Stimulated activated naive B cell treated with anti-CD40 and anti-IgM and Interleukin-4, amounts not matched to agents 10 μg/mL and 1 μg/mL and 100 μg/mL, for 72 hours (primary cell): ENCODE measurements around the gene PAOX.
"Not testable (repeated sequence)": the region's sequence is repeated elsewhere in the genome, so short reads cannot be mapped to it uniquely, and the experiment has no call there.

ENCODE experiments used
- ATAC-seq, 2 donors: fragments of 150-1000 bp; cut with Tn5 transposase; replicated peaks; 2 replicates each; pipeline ENCODE4 v1.10.0; 2021; ENCODE audit warnings: moderate library complexity in 1 of 2
- DNase-seq: peaks from one replicate; pipeline ENCODE4 v3.0.0; 2021
- H3K27ac Mint-ChIP-seq: one replicate; pipeline ENCODE4 v1.8.0; 2022; ENCODE audit warnings: mild to moderate bottlenecking, mixed read lengths
- H3K27me3 Mint-ChIP-seq, 2 donors: one replicate each; pipeline ENCODE4 v1.8.0; 2022; ENCODE audit warnings: mixed read lengths in 2 of 2
- H3K36me3 Mint-ChIP-seq, 2 donors: one replicate each; pipeline ENCODE4 v1.8.0; 2022; ENCODE audit warnings: mixed read lengths in 2 of 2, mild to moderate bottlenecking in 1 of 2
- H3K4me1 Mint-ChIP-seq, 2 donors: one replicate each; pipeline ENCODE4 v1.8.0; 2022; ENCODE audit warnings: mixed read lengths in 2 of 2, mild to moderate bottlenecking in 1 of 2
- H3K4me3 Mint-ChIP-seq, 2 donors: one replicate each; pipeline ENCODE4 v1.8.0; 2022; ENCODE audit warnings: mild to moderate bottlenecking in 2 of 2, mixed read lengths in 2 of 2, moderate library complexity in 1 of 2
- H3K9me3 Mint-ChIP-seq, 2 donors: one replicate each; pipeline ENCODE4 v1.8.0; 2022; ENCODE audit warnings: mixed read lengths in 2 of 2, mild to moderate bottlenecking in 1 of 2

Gene PAOX

DNA sequence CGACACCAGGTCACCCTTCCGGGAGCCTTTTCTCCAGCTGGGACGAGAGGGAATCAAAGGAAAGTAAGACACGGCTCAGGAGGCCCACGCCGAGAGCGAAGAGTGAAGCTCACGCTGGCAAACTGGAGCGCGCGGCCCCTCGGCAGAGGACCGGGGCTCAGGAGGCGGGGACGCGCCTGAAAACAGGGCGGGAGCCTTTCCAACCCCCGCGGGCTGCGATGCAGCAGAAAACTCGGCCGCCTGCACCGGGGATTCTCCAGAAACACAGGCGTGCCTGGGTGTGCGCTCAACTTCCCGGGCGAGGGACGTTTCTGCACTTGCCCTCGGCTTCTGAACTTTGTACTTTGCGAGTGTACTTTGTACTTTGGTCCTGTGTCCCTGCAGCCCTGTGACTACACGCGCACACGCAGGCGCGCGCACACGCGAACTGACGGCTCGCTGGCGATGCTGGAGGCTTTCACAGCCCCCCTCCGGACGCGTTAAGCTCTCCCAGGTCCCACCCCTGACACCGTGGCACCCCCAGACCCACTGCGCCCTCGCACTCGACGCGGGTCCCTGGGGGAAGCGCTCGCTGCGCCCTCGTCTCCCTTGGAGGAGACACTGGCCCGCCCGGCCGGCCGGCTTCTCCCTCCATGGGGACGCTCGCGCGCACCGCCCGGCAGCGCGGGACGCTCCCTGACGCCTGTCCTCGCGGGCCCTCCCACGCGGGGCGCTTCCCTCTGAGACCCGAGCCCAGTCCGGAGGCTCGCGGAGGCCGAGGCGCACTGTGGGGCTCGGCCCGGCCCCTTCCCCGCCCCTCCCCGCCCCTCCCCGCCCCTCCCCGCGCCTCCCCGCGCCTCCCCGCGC is 588 bp upstream of the PAOX start:
- Mint-ChIP-seq H3K27me3 (no peaks in the 10 kb centered on the region), H3K9me3 (peaks cover 0 to 2% of the 10 kb centered on the region in 2 donors), H3K36me3 (peaks cover 7 to 14% of the 10 kb centered on the region in 2 donors), H3K4me1 (peaks cover 23 to 52% of the 10 kb centered on the region in 2 donors), H3K4me3 (peak overlapping the region; percentile 79 to 86), H3K27ac (peak overlapping the region; percentile 73)
- peak; percentile 58 for DNase-seq
- ATAC-seq, result peak; percentile 52 to 60

- peaks cover 24 to 46% of the 10 kb centered on the region in 2 donors for H3K4me1 Mint-ChIP-seq
- H3K9me3 Mint-ChIP-seq, result no peaks in the 10 kb centered on the region
- H3K27ac Mint-ChIP-seq, result peak overlapping the region; percentile 81
- peak overlapping the region; percentile 84 to 85 for H3K4me3 Mint-ChIP-seq
- H3K27me3 Mint-ChIP-seq, result no peaks in the 10 kb centered on the region
- peaks cover 12 to 23% of the 10 kb centered on the region in 2 donors for H3K36me3 Mint-ChIP-seq
- DNase-seq, result no peak
- no peak for ATAC-seq
These were observed 972 bp downstream of the PAOX start for GRCh38 chr10:133379801-133380666.

DNA sequence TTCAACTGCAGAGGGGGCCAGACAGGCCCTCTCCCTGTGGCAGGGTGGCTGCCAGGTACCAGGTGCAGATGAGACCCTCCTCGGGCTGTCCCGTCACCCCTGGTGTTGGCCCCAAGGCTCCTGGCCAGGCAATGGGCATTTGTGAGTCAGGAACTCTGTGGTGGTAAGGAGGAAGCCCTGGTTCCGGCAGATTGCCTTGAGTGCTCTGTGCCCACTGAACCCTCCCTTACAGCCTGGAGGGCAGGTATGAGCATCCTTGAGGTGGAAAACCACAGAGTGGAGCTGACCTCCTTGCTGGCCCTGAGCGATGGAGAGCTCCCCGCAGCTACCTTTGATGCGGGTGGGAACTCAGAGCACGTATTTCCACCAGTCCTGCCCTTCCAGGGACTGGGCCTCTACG is 2.0 kb downstream of the PAOX start:
- H3K9me3 Mint-ChIP-seq, result no peaks in the 10 kb centered on the region

DNA sequence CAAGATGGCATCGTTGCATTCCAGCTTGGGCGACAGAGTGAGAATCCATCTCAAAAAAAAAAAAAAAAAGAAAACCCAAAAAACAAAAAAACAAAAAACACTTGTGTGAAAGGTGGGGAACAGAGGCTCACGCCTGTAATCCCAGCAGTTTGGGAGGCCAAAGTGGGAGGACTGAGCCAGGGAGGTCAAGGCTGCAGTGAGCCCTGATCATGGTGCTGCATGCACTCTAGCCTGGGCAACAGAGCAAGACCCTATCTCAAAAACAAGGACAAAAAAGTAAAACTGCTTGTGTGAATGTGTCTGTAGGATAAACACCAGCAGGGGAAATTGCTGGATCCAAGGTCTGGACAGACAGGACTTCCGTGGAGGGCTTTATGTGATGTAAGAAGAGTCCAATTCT is 4.5 kb downstream of the PAOX start:
- ATAC-seq, result no peak
- H3K27ac Mint-ChIP-seq, result no peak overlapping the region
- H3K27me3 Mint-ChIP-seq, result no peaks in the 10 kb centered on the region

More for the DNA sequence above, 2.0 kb downstream of the PAOX start:
- H3K27me3 Mint-ChIP-seq, result no peaks in the 10 kb centered on the region
- H3K4me3 Mint-ChIP-seq, result peak overlapping the region; percentile 50 to 85
- no peak for DNase-seq
- peaks cover 24 to 46% of the 10 kb centered on the region in 2 donors for H3K4me1 Mint-ChIP-seq
- H3K36me3 Mint-ChIP-seq, result peaks cover 13 to 24% of the 10 kb centered on the region in 2 donors
- no peak for ATAC-seq
- H3K27ac Mint-ChIP-seq, result no peak overlapping the region

GRCh38 chr10:133384071-133384470 is 5.0 kb downstream of the PAOX start:
- no peaks in the 10 kb centered on the region for H3K9me3 Mint-ChIP-seq
- H3K4me3 Mint-ChIP-seq, result no peak overlapping the region
- no peak overlapping the region for H3K27ac Mint-ChIP-seq
- H3K4me1 Mint-ChIP-seq, result peaks cover 33 to 49% of the 10 kb centered on the region in 2 donors
- H3K36me3 Mint-ChIP-seq, result peaks cover 15 to 39% of the 10 kb centered on the region in 2 donors
- ATAC-seq (no peak), DNase-seq (no peak)
- H3K27me3 Mint-ChIP-seq, result no peaks in the 10 kb centered on the region

More for the DNA sequence above, 4.5 kb downstream of the PAOX start:
- peaks cover 30 to 44% of the 10 kb centered on the region in 2 donors for H3K4me1 Mint-ChIP-seq
- no peak overlapping the region for H3K4me3 Mint-ChIP-seq
- DNase-seq, result no peak
- no peaks in the 10 kb centered on the region for H3K9me3 Mint-ChIP-seq
- H3K36me3 Mint-ChIP-seq, result peaks cover 15 to 39% of the 10 kb centered on the region in 2 donors

DNA sequence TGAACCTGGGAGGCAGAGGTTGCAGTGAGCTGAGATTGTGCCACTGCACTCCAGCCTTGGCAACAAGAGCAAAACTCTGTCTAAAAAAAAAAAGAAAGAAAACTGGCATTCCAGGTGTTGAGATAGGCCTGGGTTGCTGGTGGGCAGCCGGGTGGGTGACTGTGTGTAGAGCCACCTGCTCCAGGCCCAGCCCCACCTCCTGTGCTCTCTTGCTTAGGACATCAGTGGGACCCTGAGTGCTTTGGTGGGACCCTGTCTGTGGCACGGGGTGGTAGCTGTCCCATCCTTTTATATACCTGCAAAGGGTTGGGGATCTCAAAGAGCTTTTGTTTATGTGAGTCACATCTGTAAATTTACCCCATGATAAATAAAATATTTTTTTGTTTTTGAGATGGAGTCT is 6.2 kb downstream of the PAOX start:
- Mint-ChIP-seq H3K27me3 (no peaks in the 10 kb centered on the region), H3K36me3 (peaks cover 13 to 35% of the 10 kb centered on the region in 2 donors), H3K9me3 (no peaks in the 10 kb centered on the region), H3K4me1 (peaks cover 34 to 51% of the 10 kb centered on the region in 2 donors), H3K4me3 (no peak overlapping the region), H3K27ac (no peak overlapping the region)
- no peak for DNase-seq
- ATAC-seq, result no peak

- Mint-ChIP-seq H3K36me3 (peaks cover 22 to 39% of the 10 kb centered on the region in 2 donors), H3K4me1 (peaks cover 38 to 51% of the 10 kb centered on the region in 2 donors)
- not testable (repeated sequence) for H3K9me3 Mint-ChIP-seq, DNase-seq, H3K27ac Mint-ChIP-seq, H3K4me3 Mint-ChIP-seq, ATAC-seq, H3K27me3 Mint-ChIP-seq
These were observed 7.9 kb downstream of the PAOX start for GRCh38 chr10:133386951-133387350.

- DNase-seq (no peak), ATAC-seq (no peak)
- no peaks in the 10 kb centered on the region for H3K9me3 Mint-ChIP-seq
- peak overlapping the region; percentile 93 for H3K27ac Mint-ChIP-seq
- peaks cover 37 to 64% of the 10 kb centered on the region in 2 donors for H3K4me1 Mint-ChIP-seq
- H3K36me3 Mint-ChIP-seq, result peaks cover 22 to 38% of the 10 kb centered on the region in 2 donors
- H3K27me3 Mint-ChIP-seq, result no peaks in the 10 kb centered on the region
- H3K4me3 Mint-ChIP-seq, result peak overlapping the region; percentile 86
These were observed 9.3 kb downstream of the PAOX start for GRCh38 chr10:133388236-133388972.

DNA sequence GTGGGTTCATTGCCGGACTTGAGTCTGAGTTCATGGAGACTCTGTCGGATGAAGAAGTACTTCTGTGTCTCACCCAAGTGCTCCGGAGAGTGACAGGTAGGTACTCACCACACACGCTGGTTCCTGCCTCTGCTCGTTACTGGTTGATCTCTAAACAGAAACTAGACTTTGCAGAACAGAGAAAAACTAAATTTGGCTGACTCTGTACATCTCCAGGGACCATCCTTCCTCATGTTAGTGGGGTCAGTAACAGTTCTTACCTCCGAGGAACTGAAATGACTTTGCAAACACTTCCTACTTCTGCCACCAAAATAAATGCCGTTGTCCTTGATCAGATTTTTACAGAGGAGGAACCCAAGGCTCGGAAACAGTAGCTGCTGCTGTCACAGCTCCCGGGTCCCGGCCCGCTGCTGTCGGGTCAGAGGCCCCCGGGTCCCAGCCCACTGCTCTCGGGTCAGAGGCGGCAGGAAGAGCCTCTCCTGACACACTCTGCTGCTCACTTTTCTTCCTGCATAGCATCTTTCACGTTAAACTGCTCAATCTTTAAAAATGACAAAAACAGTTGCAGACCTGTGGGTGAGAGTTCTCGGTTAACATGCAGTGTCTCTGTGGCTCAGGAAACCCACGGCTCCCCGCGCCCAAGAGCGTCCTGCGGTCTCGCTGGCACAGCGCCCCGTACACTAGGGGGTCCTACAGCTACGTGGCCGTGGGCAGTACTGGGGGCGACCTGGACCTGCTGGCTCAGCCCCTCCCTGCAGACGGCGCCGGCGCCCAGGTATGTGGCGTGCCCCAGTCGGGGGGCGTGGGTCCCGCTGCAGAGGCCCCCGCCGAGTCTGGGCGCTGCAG is 10.1 kb downstream of the PAOX start:
- Mint-ChIP-seq H3K27ac (peak overlapping the region; percentile 93), H3K27me3 (no peaks in the 10 kb centered on the region), H3K36me3 (peaks cover 19 to 35% of the 10 kb centered on the region in 2 donors), H3K4me3 (peak overlapping the region; percentile 86), H3K9me3 (no peaks in the 10 kb centered on the region), H3K4me1 (peaks cover 36 to 67% of the 10 kb centered on the region in 2 donors)
- DNase-seq (peak; percentile 82), ATAC-seq (peak; percentile 88 to 89)

- DNase-seq (no peak), ATAC-seq (no peak)
- Mint-ChIP-seq H3K9me3 (no peaks in the 10 kb centered on the region), H3K27me3 (no peaks in the 10 kb centered on the region), H3K36me3 (peaks cover 16 to 31% of the 10 kb centered on the region in 2 donors), H3K4me3 (peak overlapping the region; percentile 86), H3K27ac (peak overlapping the region; percentile 91), H3K4me1 (peaks cover 36 to 75% of the 10 kb centered on the region in 2 donors)
These were observed 11.7 kb downstream of the PAOX start for GRCh38 chr10:133390597-133391248.

DNA sequence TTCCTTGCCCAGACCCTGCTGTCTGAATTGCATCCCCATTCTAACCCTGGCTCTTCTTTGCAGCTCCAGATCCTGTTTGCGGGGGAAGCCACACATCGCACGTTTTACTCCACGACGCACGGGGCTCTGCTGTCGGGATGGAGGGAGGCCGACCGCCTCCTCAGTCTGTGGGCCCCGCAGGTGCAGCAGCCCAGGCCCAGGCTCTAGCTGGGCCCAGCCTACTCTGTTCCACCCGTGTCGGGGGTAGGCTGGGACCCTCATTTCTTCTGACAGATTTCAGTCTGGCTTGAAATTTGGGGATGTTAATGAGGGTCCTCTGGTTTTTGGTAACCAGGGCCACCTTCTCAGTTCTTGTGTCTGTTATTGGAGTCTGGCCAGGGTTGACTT is 12.2 kb downstream of the PAOX start:
- H3K4me1 Mint-ChIP-seq, result peaks cover 36 to 76% of the 10 kb centered on the region in 2 donors
- peak overlapping the region; percentile 57 to 76 for H3K4me3 Mint-ChIP-seq
- H3K9me3 Mint-ChIP-seq, result no peaks in the 10 kb centered on the region
- DNase-seq, result no peak
- H3K36me3 Mint-ChIP-seq, result peaks cover 13 to 29% of the 10 kb centered on the region in 2 donors
- H3K27me3 Mint-ChIP-seq, result no peaks in the 10 kb centered on the region
- H3K27ac Mint-ChIP-seq, result peak overlapping the region; percentile 83
- no peak for ATAC-seq

GRCh38 chr10:133391761-133392518 is 12.9 kb downstream of the PAOX start:
- peaks cover 36 to 77% of the 10 kb centered on the region in 2 donors for H3K4me1 Mint-ChIP-seq
- peak overlapping the region; percentile 83 for H3K27ac Mint-ChIP-seq
- peak overlapping the region; percentile 54 to 76 for H3K4me3 Mint-ChIP-seq
- DNase-seq (no peak), ATAC-seq (peak in 1 of 2 donors; percentile 2)
- peaks cover 16 to 25% of the 10 kb centered on the region in 2 donors for H3K36me3 Mint-ChIP-seq
- no peaks in the 10 kb centered on the region for H3K9me3 Mint-ChIP-seq
- H3K27me3 Mint-ChIP-seq, result no peaks in the 10 kb centered on the region
